IMR-90 (cell line): ENCODE results near the gene CD9. TPM values are rescaled to one million over a fixed set of nuclear protein-coding genes. Genes with fewer than 3 reads are reported as not detected.

Source experiments
- ATAC-seq: fragments of 200-7000 bp; cut with Tn5 transposase; 2 replicates; pipeline ENCODE4 v1.9.1; 2020; ENCODE audit warnings: low read depth, mild to moderate bottlenecking, moderate library complexity
- BruUV-seq: library from RNA; stranded (reverse); fragments of 400-500 nt; replicated peaks from 2 replicates; lab custom pipeline; 2021; lab: Mats Ljungman, UMichigan
- CTCF ChIA-PET: fragments of 300-600 bp; formaldehyde crosslinking; extraction: SDS; loops from one replicate; lab custom pipeline; 2021; ENCODE audit warnings: antibody characterized with exemption; lab: Yijun Ruan, JAX
- POLR2A ChIA-PET: fragments of 300-600 bp; sonication (Branson Sonifier 250); formaldehyde crosslinking; loops from one replicate; lab custom pipeline; 2022; ENCODE audit warnings: antibody characterized with exemption; ENCODE audit not compliant: unreplicated experiment; lab: Charles Lee
- DNase-seq: peaks from one replicate; pipeline ENCODE4 v3.0.0; 2013
- H2AFZ ChIP-seq: replicated peaks from 2 replicates; pipeline ENCODE3; 2013; ENCODE audit warnings: low read length, mild to moderate bottlenecking; ENCODE audit not compliant: poor library complexity
- H2AK5ac ChIP-seq: 2 replicates; pipeline ENCODE4 v1.6.1; 2013; ENCODE audit warnings: low read depth, low read length, inconsistent platforms
- H2AK9ac ChIP-seq: replicated peaks from 2 replicates; pipeline ENCODE3; 2013; ENCODE audit warnings: mild to moderate bottlenecking, low read depth, low read length, moderate library complexity; ENCODE audit not compliant: poor library complexity
- H2BK120ac ChIP-seq: 2 replicates; pipeline ENCODE4 v1.6.1; 2013; ENCODE audit warnings: low read depth, low read length, inconsistent platforms
- H2BK15ac ChIP-seq: 3 replicates; pipeline ENCODE4 v1.6.1; 2013; ENCODE audit warnings: low read depth, low read length, inconsistent platforms
- H2BK20ac ChIP-seq: 2 replicates; pipeline ENCODE4 v1.6.1; 2013; ENCODE audit warnings: low read depth, mild to moderate bottlenecking, inconsistent platforms, low read length, moderate library complexity
- H2BK5ac ChIP-seq: 2 replicates; pipeline ENCODE4 v1.6.1; 2013; ENCODE audit warnings: mild to moderate bottlenecking, low read depth, low read length, inconsistent platforms; ENCODE audit not compliant: poor library complexity, severe bottlenecking
- H3K14ac ChIP-seq: replicated peaks from 2 replicates; pipeline ENCODE4 v1.6.1; 2013; ENCODE audit warnings: low read depth, low read length, inconsistent platforms
- H3K18ac ChIP-seq: 2 replicates; pipeline ENCODE4 v1.6.1; 2013; ENCODE audit warnings: low read depth, low read length, control low read depth
- H3K23ac ChIP-seq: 2 replicates; pipeline ENCODE4 v1.6.1; 2013; ENCODE audit warnings: low read depth, low read length, inconsistent platforms
- H3K27ac ChIP-seq: 2 replicates; pipeline ENCODE4 v1.5.1; 2013; ENCODE audit warnings: mild to moderate bottlenecking, control low read depth, low read length; ENCODE audit not compliant: insufficient read depth
- H3K27me3 ChIP-seq: 2 replicates; pipeline ENCODE4 v1.6.1; 2013; ENCODE audit warnings: low read length; ENCODE audit not compliant: control insufficient read depth, insufficient read depth
- H3K36me3 ChIP-seq: 2 replicates; pipeline ENCODE4 v1.6.1; 2013; ENCODE audit warnings: low read length, mixed read lengths; ENCODE audit not compliant: control insufficient read depth, insufficient read depth
- H3K4ac ChIP-seq: 2 replicates; pipeline ENCODE4 v1.6.1; 2013; ENCODE audit warnings: low read depth, low read length, inconsistent platforms
- H3K4me1 ChIP-seq: 2 replicates; pipeline ENCODE4 v1.6.1; 2013; ENCODE audit warnings: low read length, mixed read lengths; ENCODE audit not compliant: control insufficient read depth, insufficient read depth
- H3K4me2 ChIP-seq: 2 replicates; pipeline ENCODE4 v1.6.1; 2013; ENCODE audit warnings: low read depth, mild to moderate bottlenecking, control low read depth, low read length, moderate library complexity
- H3K4me3 ChIP-seq: 2 replicates; pipeline ENCODE4 v1.5.1; 2013; ENCODE audit warnings: low read depth, mild to moderate bottlenecking, control low read depth, low read length, moderate library complexity; ENCODE audit not compliant: insufficient read depth
- H3K56ac ChIP-seq: 2 replicates; pipeline ENCODE4 v1.6.1; 2013; ENCODE audit warnings: low read length, inconsistent platforms; ENCODE audit not compliant: insufficient read depth; ENCODE audit errors: extremely low read depth
- H3K79me1 ChIP-seq, 2 experiments: 2 replicates each; pipeline ENCODE4 v1.6.1; 2013; ENCODE audit warnings: low read length in 2 of 2, inconsistent platforms in 1 of 2, low read depth in 1 of 2
- H3K9ac ChIP-seq: 2 replicates; pipeline ENCODE4 v1.6.1; 2013; ENCODE audit warnings: low read depth, low read length, control low read depth
- H3K9me1 ChIP-seq: 2 replicates; pipeline ENCODE4 v1.6.1; 2013; ENCODE audit warnings: low read length, inconsistent platforms; ENCODE audit not compliant: insufficient read depth
- H3K9me3 ChIP-seq: 2 replicates; pipeline ENCODE4 v1.6.1; 2013; ENCODE audit warnings: low read length; ENCODE audit not compliant: control insufficient read depth, insufficient read depth
- H4K20me1 ChIP-seq: 2 replicates; pipeline ENCODE4 v1.6.1; 2013; ENCODE audit warnings: low read length, inconsistent platforms; ENCODE audit not compliant: insufficient read depth
- H4K5ac ChIP-seq: 2 replicates; pipeline ENCODE4 v1.6.1; 2013; ENCODE audit warnings: mild to moderate bottlenecking, low read depth, low read length, control low read depth
- H4K8ac ChIP-seq, 2 experiments: 2 replicates each; pipeline ENCODE4 v1.6.1; 2013; ENCODE audit warnings: low read depth in 2 of 2, low read length in 2 of 2, control low read depth in 1 of 2, inconsistent platforms in 1 of 2
- H4K91ac ChIP-seq: 2 replicates; pipeline ENCODE4 v1.6.1; 2013; ENCODE audit warnings: low read depth, low read length, inconsistent platforms; ENCODE audit not compliant: insufficient read depth
- SMC3 ChIP-seq: fragments of 150-350 bp; IDR thresholded peaks from 2 replicates; pipeline ENCODE4 v1.6.1; 2016; ENCODE audit warnings: low read depth, mild to moderate bottlenecking, antibody characterized with exemption, low read length, moderate library complexity
- WGBS, 2 experiments: methylation state at CpG; one replicate each; pipeline versions ENCODE4 v1.1.5 to v1.1.7; 2013; ENCODE audit warnings: missing lambda C conversion rate in 2 of 2; ENCODE audit not compliant: insufficient read length in 1 of 2; ENCODE audit errors: extremely low coverage in 2 of 2; 5-methylcytosine and 5-hydroxymethylcytosine counted together
- dilution Hi-C: fragments of 300-500 bp; cut with HindIII; formaldehyde crosslinking; loops from one replicate; pipeline ENCODE4 v1.14.3; 2018; ENCODE audit warnings: low sequenced_read_pairs; ENCODE audit not compliant: unreplicated experiment
- in situ Hi-C: fragments of 300-500 bp; cut with MboI; formaldehyde crosslinking; loops from 3 replicates; pipeline ENCODE4 v1.14.3; 2019; ENCODE audit warnings: low sequenced_read_pairs, inconsistent platforms, mixed read lengths
- intact Hi-C: fragments of 100-400 bp; cut with micrococcal nuclease; formaldehyde crosslinking; loops from 2 replicates; pipeline ENCODE4 v1.10.0; 2022
- polyA plus RNA-seq, 3 experiments: library from polyadenylated mRNA; depleted of rRNA; stranded (reverse); fragments of >200 nt; gene quantifications; 2 replicates each; pipeline ENCODE4 v1.2.3, GENCODE V29; 2012; ENCODE audit warnings: low replicate concordance in 1 of 3
- total RNA-seq: library from RNA; depleted of rRNA; stranded (reverse); fragments of >200 nt; gene quantifications from 2 replicates; pipeline ENCODE4 v1.2.3, GENCODE V29; 2012

Gene CD9
- total and polyA plus RNA-seq, 2 of the 4 experiments (the other 2 are of a cell fraction): 48.8 to 70.9 TPM

DNA sequence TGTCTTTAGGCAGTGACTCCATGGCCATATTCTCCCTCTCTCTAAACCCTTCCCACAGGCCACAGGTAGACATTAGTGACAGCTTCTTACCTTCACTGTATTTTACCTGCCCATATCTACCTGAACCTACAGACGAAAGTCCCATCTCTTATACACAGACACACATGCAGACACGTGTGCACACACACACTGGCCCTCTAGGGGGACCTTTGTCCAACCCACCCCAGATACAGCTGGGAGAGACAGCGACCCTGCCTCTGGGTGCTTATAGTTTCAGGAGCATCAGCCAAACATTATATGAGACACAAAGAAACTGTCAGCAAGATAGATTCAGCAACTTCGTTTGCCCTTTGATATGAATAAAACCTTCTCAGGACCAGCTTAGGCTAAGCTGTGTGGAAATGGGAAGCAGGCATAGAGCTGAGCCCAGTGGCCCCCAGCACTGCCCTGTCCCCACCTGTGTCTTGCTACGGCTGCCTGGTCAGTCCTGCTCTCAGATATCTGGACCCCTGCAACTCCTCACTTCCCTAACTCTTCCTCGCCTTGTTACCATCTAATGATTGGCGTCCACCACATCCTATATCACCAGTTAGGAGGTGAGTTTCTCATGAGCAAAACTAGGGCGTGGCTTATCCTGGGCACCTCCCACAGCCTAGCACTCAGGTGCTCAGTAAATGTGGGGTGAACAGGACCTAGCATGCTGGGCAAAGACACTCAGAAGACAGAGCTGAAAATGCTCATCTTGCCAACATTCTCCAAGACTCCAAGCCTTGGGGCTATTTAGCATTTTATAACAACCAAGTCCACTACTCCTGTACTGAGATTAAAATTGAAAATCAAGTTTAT lies 12.0 kb upstream of the CD9 start:
- TF ChIP-seq SMC3: no peak
- no peaks in the 10 kb centered on the region for H3K9me3 ChIP-seq
- intact Hi-C loops: no loop called here
- H2AFZ ChIP-seq: no peak overlapping the region
- in situ Hi-C loops: loop anchor here (25.0 kb wide), 1 partner anchor 274 kb away; the partner anchor contains the start of genes TAPBPL and VAMP1
- no peak overlapping the region for H2AK9ac ChIP-seq
- H3K27ac ChIP-seq: no peak overlapping the region
- H3K56ac ChIP-seq: no peak overlapping the region
- no peak overlapping the region for H3K4me3 ChIP-seq
- H3K79me1 ChIP-seq: no peaks in the 10 kb centered on the region; a peak in 1 of 4 replicates
- no peak overlapping the region for H3K4me2 ChIP-seq
- no peak overlapping the region for H2BK5ac ChIP-seq
- H2BK20ac ChIP-seq: no peak overlapping the region
- no peak overlapping the region for H4K5ac ChIP-seq
- H4K91ac ChIP-seq: no peak overlapping the region
- H3K4me1 ChIP-seq: peaks cover 5% of the 10 kb centered on the region
- no TSS peak for BruUV-seq
- H3K23ac ChIP-seq: no peak overlapping the region
- peaks cover 5% of the 10 kb centered on the region for H3K9me1 ChIP-seq
- peaks cover 6% of the 10 kb centered on the region; the same call in 1 of the 2 replicates for H3K27me3 ChIP-seq
- H4K8ac ChIP-seq: no peak overlapping the region
- H4K20me1 ChIP-seq: no peaks in the 10 kb centered on the region; the same call in 1 of the 2 replicates
- no CpG with 5 or more reads among the region's 8 CpGs for WGBS, 2 experiments
- no peak overlapping the region for H3K18ac ChIP-seq
- POLR2A ChIA-PET: no interaction called here
- DNase-seq (no peak), ATAC-seq (no peak)
- H2AK5ac ChIP-seq: no peak overlapping the region
- H3K14ac ChIP-seq: no peak overlapping the region
- H3K36me3 ChIP-seq: no peaks in the 10 kb centered on the region
- no peak overlapping the region for H2BK15ac ChIP-seq
- H3K9ac ChIP-seq: no peak overlapping the region
- CTCF ChIA-PET: interaction anchor here (1.3 kb wide), 1 partner anchor 8 kb away, joined by 6 read pairs; no protein-coding TSS in a partner anchor
- H3K4ac ChIP-seq: no peak overlapping the region
- dilution Hi-C loops: no loop called here
- H2BK120ac ChIP-seq: no peak overlapping the region
